Uterus (tissue), 4 donors: ENCODE data around the gene UFD1. TPM values are rescaled to one million over a fixed set of nuclear protein-coding genes. Genes with fewer than 3 reads are reported as not detected.

Source experiments
- DNase-seq, 2 donors: peaks; one replicate each; pipeline ENCODE4 v3.0.0-alpha.2; 2019 to 2020
- H3K27ac ChIP-seq, 2 donors: fragments of 200-600 bp; sonication (generic); 1 replicate in 1 of 2; 2 replicates in 1 of 2; pipeline ENCODE4 v1.5.1; 2016 to 2018
- H3K27me3 ChIP-seq, 2 donors: fragments of 200-600 bp; sonication (generic); one replicate each; pipeline ENCODE4 v1.5.1; 2018 to 2019; ENCODE audit warnings: control low read depth in 1 of 2
- H3K36me3 ChIP-seq, 2 donors: fragments of 200-600 bp; sonication (generic); one replicate each; pipeline ENCODE4 v1.5.1; 2019; ENCODE audit warnings: control low read depth in 1 of 2
- H3K4me1 ChIP-seq, 2 donors: fragments of 200-600 bp; sonication (generic); one replicate each; pipeline ENCODE4 v1.5.1; 2018 to 2019; ENCODE audit warnings: control low read depth in 1 of 2
- H3K4me3 ChIP-seq, 2 donors: fragments of 200-600 bp; sonication (generic); 1 replicate in 1 of 2; 2 replicates in 1 of 2; pipeline ENCODE4 v1.5.1; 2018 to 2019; ENCODE audit warnings: mild to moderate bottlenecking in 1 of 2
- H3K9me3 ChIP-seq, 2 donors: fragments of 200-600 bp; sonication (generic); one replicate each; pipeline ENCODE4 v1.5.1; 2019; ENCODE audit warnings: control low read depth in 1 of 2
- POLR2A ChIP-seq, 2 donors: fragments of 450-650 bp; IDR thresholded peaks; one replicate each; pipeline ENCODE4 v1.6.1; 2016; ENCODE audit warnings: antibody characterized with exemption in 2 of 2, mild to moderate bottlenecking in 1 of 2, moderate library complexity in 1 of 2
- intact Hi-C: fragments of 100-400 bp; cut with DNase I; formaldehyde crosslinking; loops from one replicate; pipeline ENCODE4 v1.15.1; 2023; ENCODE audit warnings: low total_unique reads
- total RNA-seq, 4 donors: library from RNA; depleted of rRNA in 3 of 4; stranded (reverse); fragments of >200 nt in 3 of 4; gene quantifications; one replicate each; pipeline versions ENCODE4 v1.1.0 to v1.2.4, GENCODE V29; 2014 to 2023
- TF ChIP-seq, protein P1 (sequence below), 4 experiments: fragments of 200-600 bp in 2 of 4; fragments of 450-650 bp in 2 of 4; sonication (generic) in 2 of 4; IDR thresholded peaks; one replicate each; pipeline ENCODE4 v1.5.1; 2016 to 2019; ENCODE audit warnings: antibody characterized with exemption in 4 of 4, mild to moderate bottlenecking in 2 of 4, moderate library complexity in 1 of 4
- donor health status: DM: yes; HTN: yes; CAD: no.

UFD1 gene
- total RNA-seq, 4 donors from 2014 or later, result 30.5 to 55.0 (median 45.7) TPM

- intact Hi-C loops, result no loop called here
- Histone ChIP-seq H3K9me3 (no peaks in the 10 kb centered on the region), H3K36me3 (no peaks in the 10 kb centered on the region), H3K27ac (no peak overlapping the region), H3K27me3 (no peaks in the 10 kb centered on the region), H3K4me1 (no peaks in the 10 kb centered on the region), H3K4me3 (no peak overlapping the region)
- TF ChIP-seq, protein P1, sequence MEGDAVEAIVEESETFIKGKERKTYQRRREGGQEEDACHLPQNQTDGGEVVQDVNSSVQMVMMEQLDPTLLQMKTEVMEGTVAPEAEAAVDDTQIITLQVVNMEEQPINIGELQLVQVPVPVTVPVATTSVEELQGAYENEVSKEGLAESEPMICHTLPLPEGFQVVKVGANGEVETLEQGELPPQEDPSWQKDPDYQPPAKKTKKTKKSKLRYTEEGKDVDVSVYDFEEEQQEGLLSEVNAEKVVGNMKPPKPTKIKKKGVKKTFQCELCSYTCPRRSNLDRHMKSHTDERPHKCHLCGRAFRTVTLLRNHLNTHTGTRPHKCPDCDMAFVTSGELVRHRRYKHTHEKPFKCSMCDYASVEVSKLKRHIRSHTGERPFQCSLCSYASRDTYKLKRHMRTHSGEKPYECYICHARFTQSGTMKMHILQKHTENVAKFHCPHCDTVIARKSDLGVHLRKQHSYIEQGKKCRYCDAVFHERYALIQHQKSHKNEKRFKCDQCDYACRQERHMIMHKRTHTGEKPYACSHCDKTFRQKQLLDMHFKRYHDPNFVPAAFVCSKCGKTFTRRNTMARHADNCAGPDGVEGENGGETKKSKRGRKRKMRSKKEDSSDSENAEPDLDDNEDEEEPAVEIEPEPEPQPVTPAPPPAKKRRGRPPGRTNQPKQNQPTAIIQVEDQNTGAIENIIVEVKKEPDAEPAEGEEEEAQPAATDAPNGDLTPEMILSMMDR (IDR thresholded peaks at IDR 0.05), result no peak
- no peak for TF ChIP-seq POLR2A (IDR thresholded peaks at IDR 0.05)
- DNase-seq, result no peak
These were observed 77.5 kb downstream of the UFD1 start for GRCh38 chr22:19401483-19401882.

DNA sequence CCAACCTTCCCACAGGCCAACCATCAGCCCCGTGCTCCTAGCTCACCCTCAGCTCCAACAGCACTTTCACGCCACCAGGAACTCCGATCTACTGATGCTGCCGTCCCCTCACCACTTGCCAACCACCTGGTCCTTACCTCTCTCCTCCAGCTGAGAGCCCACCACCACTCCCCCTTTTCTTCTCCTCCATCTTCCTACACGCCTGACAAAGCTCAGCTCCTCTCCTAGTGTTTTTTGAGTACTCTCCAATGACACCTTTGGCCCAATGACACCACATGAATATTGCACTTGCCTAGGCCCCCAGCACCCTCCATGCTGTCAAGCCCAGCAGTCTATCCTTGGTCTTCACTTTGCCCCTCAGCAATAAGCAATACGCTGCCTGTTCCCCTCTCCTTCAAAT is 78.1 kb downstream of the UFD1 start:
- Histone ChIP-seq H3K36me3 (no peaks in the 10 kb centered on the region), H3K9me3 (no peaks in the 10 kb centered on the region), H3K27me3 (no peaks in the 10 kb centered on the region), H3K4me1 (no peaks in the 10 kb centered on the region), H3K27ac (no peak overlapping the region), H3K4me3 (no peak overlapping the region)
- TF ChIP-seq POLR2A (IDR thresholded peaks at IDR 0.05), result no peak
- TF ChIP-seq, protein P1 (IDR thresholded peaks at IDR 0.05), result no peak
- intact Hi-C loops, result no loop called here
- no peak for DNase-seq

Other genes starting within 250 kb of the UFD1 start
- 10 to 100 TPM in 2 of 4 donors, 1 to 10 TPM in 2; 1.0 to 20.5 (median 11.4) TPM for gene CLTCL1, start 187.5 kb downstream of the UFD1 start, total RNA-seq
- gene HIRA, start 47.5 kb downstream of the UFD1 start, total RNA-seq, result 10 to 100 TPM in 2 of 4 donors, 1 to 10 TPM in 1, under 1 TPM in 1; 0.29 to 32.1 (median 11.7) TPM
- 10 to 100 TPM in 3 of 4 donors, 1 to 10 TPM in 1; 5.0 to 20.4 (median 12.3) TPM for gene MRPL40, start 46.6 kb downstream of the UFD1 start, total RNA-seq
- 100 to 1,000 TPM in 1 of 4 donors, 10 to 100 TPM in 3; 38.4 to 112 (median 47.8) TPM for gene C22orf39, start 31.5 kb downstream of the UFD1 start, total RNA-seq
- gene CDC45, start 727 bp upstream of the UFD1 start, total RNA-seq, result 10 to 100 TPM in 1 of 4 donors, not detected in 3; 11.7 TPM
- 100 to 1,000 TPM in 3 of 4 donors, 10 to 100 TPM in 1; 65.7 to 671 (median 224) TPM for gene CLDN5, start 45.2 kb upstream of the UFD1 start, total RNA-seq
- gene SEPTIN5, start 235.3 kb upstream of the UFD1 start, total RNA-seq, result 10 to 100 TPM in 3 of 4 donors, 1 to 10 TPM in 1; 9.4 to 67.6 (median 25.3) TPM
- gene GP1BB, start 244.3 kb upstream of the UFD1 start, total RNA-seq, result 1 to 10 TPM in 2 of 4 donors, under 1 TPM in 1, not detected in 1; 0.76 to 7.4 (median 6.4) TPM